Lower leg skin (tissue), 4 donors: Measurements from ENCODE around the gene ST6GALNAC5. TPM values are rescaled to one million over a fixed set of nuclear protein-coding genes. Genes with fewer than 3 reads are reported as not detected.

Experiments used
- DNase-seq, 2 donors: peaks; one replicate each; pipeline ENCODE4 v3.0.0-alpha.2; 2019; ENCODE audit warnings: low spot score in 2 of 2
- H3K4me3 ChIP-seq: fragments of 200-600 bp; sonication (generic); 2 replicates; pipeline ENCODE4 v1.5.1; 2017; ENCODE audit warnings: mild to moderate bottlenecking, low read depth; ENCODE audit not compliant: poor library complexity, severe bottlenecking
- POLR2A ChIP-seq, 2 donors: fragments of 450-650 bp; IDR thresholded peaks; one replicate each; pipeline ENCODE4 v1.6.1; 2016 to 2017; ENCODE audit warnings: antibody characterized with exemption in 2 of 2, mild to moderate bottlenecking in 1 of 2, moderate library complexity in 1 of 2
- WGBS, 2 donors: methylation state at CpG; one replicate each; pipeline ENCODE4 v1.1.5; 2018; 5-methylcytosine and 5-hydroxymethylcytosine counted together
- intact Hi-C: fragments of 100-400 bp; cut with DNase I; formaldehyde crosslinking; loops from one replicate; pipeline ENCODE4 v1.15.0; 2023; ENCODE audit warnings: low total_unique reads
- total RNA-seq, 4 donors: library from RNA; depleted of rRNA; stranded (reverse); fragments of >200 nt; gene quantifications; one replicate each; pipeline ENCODE4 v1.1.0, GENCODE V29; 2016
- TF ChIP-seq, protein P1 (sequence below), 3 donors: fragments of 450-650 bp; IDR thresholded peaks; one replicate each; pipeline ENCODE4 v1.5.1; 2016; ENCODE audit warnings: antibody characterized with exemption in 3 of 3, mild to moderate bottlenecking in 3 of 3, moderate library complexity in 2 of 3

Gene ST6GALNAC5
- total RNA-seq, 4 donors from 2014 or later = 1.2 to 4.7 (median 3.5) TPM

DNA sequence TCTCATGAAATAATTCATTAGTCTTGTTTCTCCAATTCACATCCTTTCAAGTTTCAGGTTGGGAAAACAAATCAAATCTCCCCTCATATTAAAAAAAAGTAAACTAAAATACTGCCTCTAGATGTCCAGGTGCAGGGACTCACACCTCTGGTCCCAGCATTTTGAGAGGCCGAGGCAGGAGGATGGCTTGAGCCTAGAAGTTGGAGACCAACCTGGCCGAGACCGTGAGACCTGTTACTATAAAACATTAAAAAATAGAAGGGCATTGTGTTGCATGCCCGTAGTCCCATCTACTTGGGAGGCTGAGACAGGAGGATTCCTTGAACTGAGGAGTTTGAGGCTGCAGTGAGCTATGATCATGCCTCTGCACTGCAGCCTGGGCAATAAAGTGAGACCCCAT, 61.9 kb downstream of the ST6GALNAC5 start:
- no peak overlapping the region for H3K4me3 ChIP-seq
- WGBS, 2 donors = 91 to 96% methylated on average over 4 of the region's 4 CpGs
- intact Hi-C loops = no loop called here
- TF ChIP-seq, protein P1, sequence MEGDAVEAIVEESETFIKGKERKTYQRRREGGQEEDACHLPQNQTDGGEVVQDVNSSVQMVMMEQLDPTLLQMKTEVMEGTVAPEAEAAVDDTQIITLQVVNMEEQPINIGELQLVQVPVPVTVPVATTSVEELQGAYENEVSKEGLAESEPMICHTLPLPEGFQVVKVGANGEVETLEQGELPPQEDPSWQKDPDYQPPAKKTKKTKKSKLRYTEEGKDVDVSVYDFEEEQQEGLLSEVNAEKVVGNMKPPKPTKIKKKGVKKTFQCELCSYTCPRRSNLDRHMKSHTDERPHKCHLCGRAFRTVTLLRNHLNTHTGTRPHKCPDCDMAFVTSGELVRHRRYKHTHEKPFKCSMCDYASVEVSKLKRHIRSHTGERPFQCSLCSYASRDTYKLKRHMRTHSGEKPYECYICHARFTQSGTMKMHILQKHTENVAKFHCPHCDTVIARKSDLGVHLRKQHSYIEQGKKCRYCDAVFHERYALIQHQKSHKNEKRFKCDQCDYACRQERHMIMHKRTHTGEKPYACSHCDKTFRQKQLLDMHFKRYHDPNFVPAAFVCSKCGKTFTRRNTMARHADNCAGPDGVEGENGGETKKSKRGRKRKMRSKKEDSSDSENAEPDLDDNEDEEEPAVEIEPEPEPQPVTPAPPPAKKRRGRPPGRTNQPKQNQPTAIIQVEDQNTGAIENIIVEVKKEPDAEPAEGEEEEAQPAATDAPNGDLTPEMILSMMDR (IDR thresholded peaks at IDR 0.05) = no peak
- TF ChIP-seq POLR2A (IDR thresholded peaks at IDR 0.05) = no peak
- DNase-seq = no peak

DNA sequence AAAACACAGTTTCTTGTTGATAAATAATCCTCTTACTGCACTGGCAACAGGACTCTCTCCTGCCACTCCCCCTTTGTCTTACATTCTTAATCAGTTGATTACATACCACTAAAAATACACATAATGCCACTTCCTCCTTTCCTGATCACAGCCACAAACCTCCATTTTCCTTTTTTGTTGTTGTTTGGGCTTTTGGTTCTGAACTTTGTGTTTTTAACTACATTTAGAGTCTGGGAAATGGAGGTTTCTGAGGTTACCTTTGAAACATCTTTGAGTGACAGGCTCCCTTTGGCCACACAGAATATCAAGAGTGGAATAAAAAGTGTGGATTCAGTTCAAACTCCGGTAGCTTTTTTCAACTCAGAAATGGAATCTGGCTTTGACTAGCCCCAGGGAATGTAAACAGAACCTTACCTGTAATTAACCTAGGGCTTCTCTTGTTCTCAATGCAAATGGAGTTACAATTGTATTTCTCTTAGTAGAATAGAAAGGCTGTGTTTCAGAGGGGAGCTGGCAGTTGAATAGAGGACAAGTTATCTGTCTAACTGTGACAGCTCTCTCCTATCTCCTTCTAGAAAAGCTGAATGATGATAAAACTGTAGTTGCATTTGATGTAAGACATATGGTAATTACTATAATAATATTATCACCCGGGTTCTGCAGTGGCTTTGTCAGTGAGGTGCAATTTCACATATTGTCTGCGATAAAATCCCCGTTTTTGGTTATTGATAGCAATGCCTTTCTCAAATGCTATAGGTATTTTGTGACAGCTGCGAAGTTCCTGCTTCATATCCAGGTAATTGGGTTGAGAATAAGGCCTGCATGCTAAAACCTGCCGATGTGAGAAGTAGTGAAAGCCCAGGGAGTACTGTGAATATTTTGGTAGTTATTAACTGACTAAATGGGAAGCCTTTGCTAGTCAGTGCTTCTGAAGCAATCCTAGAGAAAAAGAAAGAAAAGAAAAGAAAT, 66.9 kb downstream of the ST6GALNAC5 start:
- H3K4me3 ChIP-seq = no peak overlapping the region
- WGBS, 2 donors = 61% methylated on average over 6 of the region's 6 CpGs
- intact Hi-C loops = no loop called here
- TF ChIP-seq, protein P1 (IDR thresholded peaks at IDR 0.05) = no peak
- no peak for TF ChIP-seq POLR2A (IDR thresholded peaks at IDR 0.05)
- DNase-seq = no peak

DNA sequence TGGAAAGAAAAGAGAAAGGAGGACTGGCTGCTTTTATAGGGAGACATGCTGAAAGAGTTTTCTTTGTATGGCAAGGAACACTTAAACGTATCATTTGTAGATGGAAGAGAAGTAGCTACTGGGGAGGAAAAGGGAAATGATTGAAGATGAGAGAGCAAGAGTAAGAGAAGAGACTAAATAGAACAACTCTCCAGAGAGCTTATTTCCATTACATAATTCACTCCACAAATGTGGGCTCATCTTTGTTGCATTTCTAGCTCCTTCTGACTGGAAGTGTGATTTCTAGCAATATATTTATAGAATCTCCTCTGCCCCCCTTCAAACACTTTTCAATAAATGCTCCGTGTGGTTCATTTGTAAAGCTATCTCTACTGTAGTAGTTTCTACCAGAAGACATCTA, 71.0 kb downstream of the ST6GALNAC5 start:
- no peak for DNase-seq
- intact Hi-C loops = no loop called here
- 50 to 56% methylated on average over 2 of the region's 2 CpGs for WGBS, 2 donors
- no peak overlapping the region for H3K4me3 ChIP-seq
- TF ChIP-seq, protein P1 (IDR thresholded peaks at IDR 0.05) = no peak
- TF ChIP-seq POLR2A (IDR thresholded peaks at IDR 0.05) = no peak

DNA sequence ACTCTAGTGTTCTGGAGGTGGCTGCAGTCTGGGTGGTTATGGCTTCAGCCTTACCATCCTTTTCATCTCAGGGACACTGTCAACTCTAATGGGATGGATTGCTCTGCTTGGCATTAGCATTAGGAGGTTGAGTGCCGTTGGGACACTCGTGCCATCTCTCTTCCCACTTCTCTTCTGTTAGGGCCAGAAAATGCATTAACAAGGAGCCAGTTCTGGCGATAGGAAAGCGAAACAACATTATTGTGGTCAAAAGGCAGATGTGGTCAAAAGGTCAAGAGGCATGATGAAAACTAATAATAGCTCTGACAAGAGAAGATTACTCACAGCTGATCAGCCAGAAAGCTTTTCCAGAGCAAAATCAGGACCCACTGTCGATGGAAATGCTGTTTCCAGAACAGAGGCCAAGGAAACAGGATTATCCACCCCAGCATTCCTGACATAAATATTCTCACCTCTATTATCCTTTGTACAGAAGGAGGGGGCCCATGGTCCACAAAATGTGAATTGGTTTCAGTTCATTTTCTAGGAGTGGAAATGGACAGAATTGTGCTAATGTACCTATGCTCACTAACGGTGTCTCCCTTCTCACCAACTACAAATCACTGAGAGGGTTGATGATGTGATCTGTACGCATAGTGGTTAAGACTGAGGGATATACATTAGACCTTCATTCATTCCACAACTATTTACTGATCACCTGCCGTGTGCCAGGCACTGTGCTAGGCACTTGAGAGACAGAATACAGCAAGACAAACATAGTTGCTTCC, 72.0 kb downstream of the ST6GALNAC5 start:
- TF ChIP-seq POLR2A (IDR thresholded peaks at IDR 0.05) = no peak
- TF ChIP-seq, protein P1 (IDR thresholded peaks at IDR 0.05) = no peak
- no peak for DNase-seq
- intact Hi-C loops = no loop called here
- 65 to 67% methylated on average over 8 of the region's 8 CpGs for WGBS, 2 donors
- no peak overlapping the region for H3K4me3 ChIP-seq

DNA sequence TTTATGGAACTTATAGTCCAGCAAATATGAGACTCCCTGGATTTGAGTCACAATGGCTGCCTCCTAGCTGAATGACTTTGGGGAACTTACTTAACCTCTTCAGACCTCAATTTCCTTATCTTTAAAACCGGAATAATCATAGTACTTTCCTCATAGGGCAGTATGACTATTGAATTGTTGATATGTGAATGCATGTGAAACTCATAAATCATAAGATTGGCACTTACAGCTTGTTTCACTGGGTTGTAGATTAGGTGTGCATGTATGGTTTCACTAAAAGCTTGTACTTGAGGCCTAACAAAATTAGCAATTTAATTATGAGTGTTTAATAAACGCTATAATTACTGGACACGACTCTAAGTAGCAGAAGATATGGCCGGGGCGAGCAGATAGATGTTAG, 72.5 kb downstream of the ST6GALNAC5 start:
- no peak for DNase-seq
- 84 to 85% methylated on average over 5 of the region's 5 CpGs for WGBS, 2 donors
- no peak overlapping the region for H3K4me3 ChIP-seq
- TF ChIP-seq, protein P1 (IDR thresholded peaks at IDR 0.05) = no peak
- TF ChIP-seq POLR2A (IDR thresholded peaks at IDR 0.05) = no peak
- intact Hi-C loops = no loop called here
